Activated T-cell treated with anti-CD3 and anti-CD28 coated beads, Interleukin-2, amount 50 U/mL, for 72 hours (primary cell): ENCODE results near the gene DAPK2. TPM values are rescaled to one million over a fixed set of nuclear protein-coding genes. Genes with fewer than 3 reads are reported as not detected.

Experiments
- ATAC-seq, 2 donors: fragments of 150-1000 bp; cut with Tn5 transposase; replicated peaks in 1 of 2; 2 replicates each; pipeline ENCODE4 v1.10.0; 2021; ENCODE audit warnings: moderate library complexity in 2 of 2, mild to moderate bottlenecking in 1 of 2
- DNase-seq, 2 donors: peaks; one replicate each; pipeline ENCODE4 v3.0.0; 2021 to 2022; ENCODE audit warnings: mixed read lengths in 1 of 2
- H3K27ac Mint-ChIP-seq: one replicate; pipeline ENCODE4 v1.8.0; 2022; ENCODE audit warnings: mild to moderate bottlenecking, moderate library complexity, mixed read lengths
- H3K27me3 Mint-ChIP-seq: one replicate; pipeline ENCODE4 v1.8.0; 2022; ENCODE audit warnings: low read depth, mixed read lengths
- H3K36me3 Mint-ChIP-seq, 2 donors: one replicate each; pipeline ENCODE4 v1.8.0; 2022; ENCODE audit warnings: mixed read lengths in 2 of 2, mild to moderate bottlenecking in 1 of 2; ENCODE audit not compliant: insufficient read depth in 2 of 2
- H3K4me1 Mint-ChIP-seq: one replicate; pipeline ENCODE4 v1.8.0; 2022; ENCODE audit warnings: low read depth, mixed read lengths
- H3K4me3 Mint-ChIP-seq, 2 donors: one replicate each; pipeline ENCODE4 v1.8.0; 2022; ENCODE audit warnings: mild to moderate bottlenecking in 2 of 2, mixed read lengths in 2 of 2, moderate library complexity in 2 of 2
- H3K9me3 Mint-ChIP-seq, 2 donors: one replicate each; pipeline ENCODE4 v1.8.0; 2022; ENCODE audit warnings: mixed read lengths in 2 of 2
- total RNA-seq, 2 donors: library from RNA; stranded (reverse); gene quantifications; one replicate each; pipeline ENCODE4 v1.2.3, GENCODE V29; 2022

DAPK2 gene
- total RNA-seq, 2 donors from 2014 or later = 2.3 to 3.3 TPM

DNA sequence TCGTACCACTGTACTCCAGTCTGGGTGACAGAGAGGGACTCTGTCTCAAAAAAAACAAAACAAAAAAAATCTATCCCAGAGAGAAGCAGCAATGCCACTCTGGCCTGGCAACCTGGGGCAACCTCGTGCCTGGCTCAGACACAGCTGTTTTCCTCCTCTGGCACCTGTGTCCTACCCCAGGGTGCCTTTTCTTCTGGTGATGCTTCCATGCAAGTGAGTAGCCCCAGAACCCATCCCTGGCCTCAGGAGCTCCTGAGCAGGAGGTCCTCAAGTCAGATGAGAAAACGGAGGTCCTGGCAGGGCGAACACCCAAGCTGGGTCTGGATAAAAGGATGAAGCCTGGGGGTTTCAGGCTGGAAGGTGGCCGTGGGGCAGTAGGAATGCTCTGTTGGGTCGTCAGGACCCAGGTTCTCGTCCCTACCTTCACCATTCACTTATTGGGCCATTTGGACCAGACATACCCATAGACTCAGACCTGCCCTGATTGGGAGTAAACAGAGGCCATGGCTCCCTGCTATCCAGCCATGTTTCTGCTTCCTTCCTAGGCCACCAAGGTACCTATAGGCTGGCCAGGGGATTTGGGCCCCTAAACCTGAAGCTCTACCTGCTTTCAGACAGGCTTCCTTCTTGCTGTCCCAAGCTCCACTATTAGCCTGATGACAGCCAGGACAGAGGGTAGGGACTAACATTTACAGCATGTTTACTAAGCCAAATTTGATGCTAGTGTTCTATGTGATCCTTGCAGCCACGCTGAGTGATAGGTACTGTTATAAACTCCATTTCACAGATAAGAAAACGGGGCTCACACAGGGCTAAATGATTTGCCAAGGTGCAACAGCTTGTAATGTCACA is 102.2 kb downstream of the DAPK2 start:
- no peaks in the 10 kb centered on the region for H3K27me3 Mint-ChIP-seq
- DNase-seq = no peak
- no peak overlapping the region for H3K4me3 Mint-ChIP-seq

GRCh38 chr15:63942486-63943365 is 103.6 kb downstream of the DAPK2 start:
- no peak for ATAC-seq
- Mint-ChIP-seq H3K9me3 (no peaks in the 10 kb centered on the region), H3K4me3 (no peak overlapping the region), H3K4me1 (peaks cover 36% of the 10 kb centered on the region), H3K27me3 (no peaks in the 10 kb centered on the region), H3K27ac (no peak overlapping the region), H3K36me3 (no peaks in the 10 kb centered on the region)
- DNase-seq = no peak

More for the DNA sequence above, 102.2 kb downstream of the DAPK2 start:
- H3K4me1 Mint-ChIP-seq = peaks cover 23% of the 10 kb centered on the region
- H3K27ac Mint-ChIP-seq = no peak overlapping the region
- no peaks in the 10 kb centered on the region for H3K9me3 Mint-ChIP-seq
- no peak for ATAC-seq
- H3K36me3 Mint-ChIP-seq = no peaks in the 10 kb centered on the region

DNA sequence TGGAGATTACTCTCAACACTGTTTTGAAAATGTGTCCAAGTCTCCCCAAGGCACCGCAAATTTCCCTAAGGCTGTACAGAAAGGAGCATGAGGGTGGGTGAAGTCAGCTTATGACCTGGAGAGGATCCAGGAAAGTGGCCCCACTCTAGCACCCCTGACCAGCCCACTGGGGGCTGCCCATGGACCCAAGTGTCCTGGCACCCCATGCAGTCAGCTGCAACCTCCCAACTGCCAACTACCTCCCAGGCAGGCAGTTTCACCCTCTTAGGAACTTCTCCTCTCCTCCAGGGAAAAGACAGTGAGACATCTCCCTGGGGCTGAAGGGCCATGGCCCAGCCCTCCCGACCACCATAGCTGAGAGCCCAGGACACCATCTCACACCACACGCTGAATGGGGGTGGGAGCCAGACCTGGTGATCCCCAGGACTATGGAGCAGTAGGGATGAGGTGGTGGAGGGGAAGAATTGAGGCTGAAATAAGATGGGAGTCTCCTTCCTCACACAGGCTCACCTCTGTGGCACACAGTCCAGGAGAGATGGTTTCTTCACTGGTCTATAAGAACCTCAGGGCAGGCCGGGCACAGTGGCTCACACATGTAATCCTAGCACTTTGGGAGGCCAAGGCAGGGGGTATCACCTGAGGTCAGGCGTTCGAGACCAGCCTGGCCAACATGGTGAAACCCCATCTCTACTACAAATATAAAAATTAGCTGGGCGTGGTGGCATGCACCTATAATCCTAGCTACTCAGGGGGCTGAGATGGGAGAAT is 104.4 kb downstream of the DAPK2 start:
- Mint-ChIP-seq H3K4me1 (peaks cover 41% of the 10 kb centered on the region), H3K27ac (peak overlapping the region; percentile 38), H3K36me3 (no peaks in the 10 kb centered on the region), H3K9me3 (no peaks in the 10 kb centered on the region), H3K4me3 (no peak overlapping the region), H3K27me3 (no peaks in the 10 kb centered on the region)
- no peak for ATAC-seq
- DNase-seq = no peak

GRCh38 chr15:63940966-63941620 is 105.2 kb downstream of the DAPK2 start:
- no peaks in the 10 kb centered on the region for H3K27me3 Mint-ChIP-seq
- H3K27ac Mint-ChIP-seq = no peak overlapping the region
- no peaks in the 10 kb centered on the region for H3K36me3 Mint-ChIP-seq

GRCh38 chr15:63939531-63940130 is 106.7 kb downstream of the DAPK2 start:
- Mint-ChIP-seq H3K9me3 (no peaks in the 10 kb centered on the region), H3K4me3 (peak overlapping the region; percentile 46), H3K36me3 (no peaks in the 10 kb centered on the region), H3K27ac (peak overlapping the region; percentile 69), H3K4me1 (peaks cover 36% of the 10 kb centered on the region), H3K27me3 (no peaks in the 10 kb centered on the region)
- peak; percentile 20 to 60 for ATAC-seq
- DNase-seq = peak in 1 of 2 donors; percentile 20

More at GRCh38 chr15:63940966-63941620, 105.2 kb downstream of the DAPK2 start:
- DNase-seq = no peak
- no peaks in the 10 kb centered on the region for H3K9me3 Mint-ChIP-seq
- H3K4me3 Mint-ChIP-seq = no peak overlapping the region
- peaks cover 41% of the 10 kb centered on the region for H3K4me1 Mint-ChIP-seq
- no peak for ATAC-seq

DNA sequence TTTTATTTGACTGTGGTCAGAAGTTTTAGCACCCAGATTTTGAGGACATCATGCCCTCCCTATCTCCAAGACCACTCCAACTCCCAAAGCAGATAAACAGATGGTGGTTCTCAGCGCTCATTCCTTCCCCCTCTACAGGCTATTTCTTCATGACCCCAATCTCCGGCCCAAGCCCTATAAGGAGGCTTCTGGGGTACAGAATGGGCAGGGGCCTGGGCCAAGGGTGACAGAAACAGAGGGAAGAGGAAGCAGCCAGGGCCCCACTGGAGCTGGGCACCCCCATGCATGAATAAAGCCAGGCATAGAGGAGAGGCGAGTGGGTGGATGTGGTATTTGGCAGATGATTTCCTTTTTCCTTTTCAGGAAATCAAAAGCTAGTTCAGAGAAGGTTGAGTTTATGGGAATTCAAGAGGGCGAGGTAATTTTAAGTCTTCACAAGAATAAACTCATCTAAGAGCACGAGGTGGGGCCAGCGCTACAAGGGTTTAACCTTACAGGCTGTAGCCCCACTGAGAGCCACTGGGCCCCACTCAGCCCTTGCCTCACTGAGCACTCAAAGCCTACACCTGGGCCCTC is 107.7 kb downstream of the DAPK2 start:
- Mint-ChIP-seq H3K4me3 (peak overlapping the region; percentile 46), H3K4me1 (peaks cover 36% of the 10 kb centered on the region), H3K9me3 (no peaks in the 10 kb centered on the region), H3K36me3 (no peaks in the 10 kb centered on the region), H3K27ac (peak overlapping the region; percentile 69), H3K27me3 (no peaks in the 10 kb centered on the region)
- ATAC-seq = peak; percentile 60 to 61
- no peak for DNase-seq

- H3K9me3 Mint-ChIP-seq = no peaks in the 10 kb centered on the region
- H3K4me3 Mint-ChIP-seq = no peak overlapping the region
- DNase-seq (peak in 1 of 2 donors; percentile 51), ATAC-seq (peak; percentile 65 to 86)
- no peak overlapping the region for H3K27ac Mint-ChIP-seq
- H3K36me3 Mint-ChIP-seq = no peaks in the 10 kb centered on the region
- no peaks in the 10 kb centered on the region for H3K27me3 Mint-ChIP-seq
- peaks cover 24% of the 10 kb centered on the region for H3K4me1 Mint-ChIP-seq
Measured at GRCh38 chr15:63933522-63933921, 112.8 kb downstream of the DAPK2 start.

DNA sequence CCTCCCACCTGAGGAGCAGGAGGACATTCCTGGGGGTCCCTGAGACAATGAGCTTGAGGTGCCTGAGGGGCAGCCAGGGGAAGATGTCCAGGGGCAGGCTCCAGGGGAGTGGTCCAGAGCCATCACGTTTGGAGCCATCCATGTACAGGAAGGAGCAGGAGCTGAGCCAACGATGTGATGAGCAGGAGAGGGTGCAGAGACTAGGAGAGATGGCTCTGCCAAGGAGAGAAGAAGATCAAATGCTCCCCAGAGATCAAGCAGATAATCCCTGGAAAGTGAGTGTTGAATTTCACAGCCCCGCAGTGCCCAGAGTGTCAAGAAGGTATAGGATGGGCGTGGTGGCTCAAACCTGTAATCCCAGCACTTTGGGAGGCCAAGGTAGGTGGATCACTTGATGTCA is 114.7 kb downstream of the DAPK2 start:
- peaks cover 15% of the 10 kb centered on the region for H3K4me1 Mint-ChIP-seq
- no peaks in the 10 kb centered on the region for H3K9me3 Mint-ChIP-seq
- H3K27ac Mint-ChIP-seq = no peak overlapping the region
- no peak overlapping the region for H3K4me3 Mint-ChIP-seq
- peaks cover 9% of the 10 kb centered on the region for H3K27me3 Mint-ChIP-seq
- H3K36me3 Mint-ChIP-seq = no peaks in the 10 kb centered on the region
- DNase-seq (no peak), ATAC-seq (no peak)

DNA sequence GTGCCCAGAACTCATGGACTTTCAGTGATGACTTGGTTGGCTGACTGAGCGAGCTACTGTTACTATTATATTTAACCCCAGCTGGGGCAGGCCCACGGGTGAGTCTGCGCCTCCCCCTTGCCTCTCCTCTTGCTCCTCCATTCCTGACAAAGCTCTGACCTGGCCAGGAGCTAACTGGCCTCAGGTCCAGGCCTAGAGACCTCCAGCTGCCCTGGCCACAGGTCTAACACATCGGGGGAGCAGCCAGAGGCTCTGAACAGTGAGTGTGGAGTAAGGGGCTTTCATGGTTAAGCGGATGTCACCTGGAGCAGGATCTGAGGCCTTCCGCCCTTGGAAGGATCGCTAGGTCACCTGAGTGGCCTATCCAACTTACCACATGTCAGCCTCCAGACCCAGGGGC is 116.3 kb downstream of the DAPK2 start:
- peaks cover 9% of the 10 kb centered on the region for H3K27me3 Mint-ChIP-seq
- no peaks in the 10 kb centered on the region for H3K9me3 Mint-ChIP-seq
- H3K4me3 Mint-ChIP-seq = no peak overlapping the region
- DNase-seq (no peak), ATAC-seq (no peak)
- no peaks in the 10 kb centered on the region for H3K36me3 Mint-ChIP-seq
- peaks cover 18% of the 10 kb centered on the region for H3K4me1 Mint-ChIP-seq
- H3K27ac Mint-ChIP-seq = no peak overlapping the region

DNA sequence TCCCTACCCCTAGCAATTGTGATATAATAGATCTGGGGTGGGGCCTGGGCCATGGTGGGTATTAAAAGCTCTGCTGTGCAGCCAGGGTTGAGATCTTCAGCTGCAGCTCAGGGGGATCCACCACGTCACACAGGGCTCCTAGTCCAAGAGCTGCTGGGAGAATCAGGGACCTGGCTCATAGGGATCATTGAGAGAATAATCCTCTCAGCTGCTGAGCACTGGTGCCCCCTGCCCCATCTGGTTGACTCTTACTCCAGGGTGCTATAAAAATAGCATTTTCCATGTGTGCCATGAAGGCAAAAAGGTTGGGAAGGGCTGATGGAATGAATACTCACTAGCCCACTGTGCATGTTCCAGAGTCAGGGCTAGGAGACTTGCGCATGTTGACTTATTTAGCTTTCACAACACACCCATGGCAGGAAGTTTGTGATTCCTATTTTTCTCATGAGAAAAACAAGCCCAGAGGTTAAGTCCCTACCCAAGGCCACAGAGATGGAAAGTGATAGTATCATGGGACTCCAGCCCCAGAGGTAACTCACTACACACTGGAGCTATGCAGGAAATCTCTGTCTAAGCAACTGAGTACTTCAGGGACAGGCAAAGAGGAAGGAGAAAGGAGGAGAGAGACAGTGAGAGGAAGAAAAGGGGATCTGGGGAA is 118.0 kb downstream of the DAPK2 start:
- DNase-seq (no peak), ATAC-seq (no peak)
- Mint-ChIP-seq H3K9me3 (no peaks in the 10 kb centered on the region), H3K36me3 (no peaks in the 10 kb centered on the region), H3K4me1 (peaks cover 21% of the 10 kb centered on the region), H3K27me3 (peaks cover 9% of the 10 kb centered on the region), H3K4me3 (no peak overlapping the region), H3K27ac (no peak overlapping the region)

DNA sequence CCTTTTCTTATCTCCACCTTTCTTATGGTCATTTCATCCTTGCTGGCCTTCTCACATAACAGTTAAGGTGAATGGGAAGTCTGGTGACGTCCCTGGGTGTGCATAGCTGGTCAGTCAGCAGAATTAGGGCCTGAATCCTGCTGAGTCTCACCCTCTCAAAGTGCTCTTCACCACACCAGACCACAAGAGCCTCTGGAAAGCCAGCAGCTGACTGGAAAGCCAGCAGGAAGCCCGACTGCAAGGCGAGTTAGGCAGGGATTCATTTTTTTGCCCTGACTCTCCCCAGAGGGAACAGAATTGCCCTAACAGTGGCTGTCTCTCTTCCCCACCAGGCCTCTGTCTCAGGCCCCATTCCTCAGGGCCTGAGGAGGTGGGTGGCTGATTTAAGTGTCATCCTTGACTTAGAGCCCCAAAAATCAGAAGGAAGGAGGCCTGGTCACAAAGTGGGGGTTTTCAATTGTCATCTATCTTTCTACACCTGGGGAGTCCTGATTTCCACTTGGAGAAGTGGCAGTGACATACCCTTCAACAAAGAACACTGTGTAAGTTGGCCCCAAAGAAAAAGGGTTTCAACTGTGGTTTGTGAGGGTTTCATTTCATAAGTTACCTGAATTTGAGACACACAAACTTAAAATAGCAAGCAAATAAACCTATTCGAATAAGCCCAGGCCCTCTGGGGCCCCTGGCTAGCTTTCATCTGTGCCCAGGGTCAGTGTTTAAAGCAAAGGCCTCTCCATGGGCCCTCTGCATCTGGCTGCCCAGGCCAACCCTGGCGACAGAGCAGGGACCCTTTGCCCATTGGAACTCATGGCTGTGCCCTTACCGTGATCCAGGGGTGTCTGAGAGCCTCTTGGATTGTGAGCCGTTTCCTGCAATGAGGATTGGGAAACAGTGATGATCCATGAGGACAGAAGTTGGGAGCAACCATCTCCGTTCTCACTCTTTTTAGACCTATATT is 122.0 kb downstream of the DAPK2 start:
- H3K36me3 Mint-ChIP-seq = no peaks in the 10 kb centered on the region
- no peak for DNase-seq
- H3K4me3 Mint-ChIP-seq = no peak overlapping the region

More for the DNA sequence above, 122.0 kb downstream of the DAPK2 start:
- Mint-ChIP-seq H3K4me1 (peaks cover 32% of the 10 kb centered on the region), H3K9me3 (no peaks in the 10 kb centered on the region), H3K27ac (no peak overlapping the region), H3K27me3 (peaks cover 9% of the 10 kb centered on the region)
- ATAC-seq = no peak
